ENCODE data around the gene RAD51AP1. TPM values are rescaled to one million over a fixed set of nuclear protein-coding genes. Genes with fewer than 3 reads are reported as not detected.

RAD51AP1 gene
- total and polyA plus RNA-seq, 4 donors: 2.1 to 6.9 (median 3.5) TPM

DNA sequence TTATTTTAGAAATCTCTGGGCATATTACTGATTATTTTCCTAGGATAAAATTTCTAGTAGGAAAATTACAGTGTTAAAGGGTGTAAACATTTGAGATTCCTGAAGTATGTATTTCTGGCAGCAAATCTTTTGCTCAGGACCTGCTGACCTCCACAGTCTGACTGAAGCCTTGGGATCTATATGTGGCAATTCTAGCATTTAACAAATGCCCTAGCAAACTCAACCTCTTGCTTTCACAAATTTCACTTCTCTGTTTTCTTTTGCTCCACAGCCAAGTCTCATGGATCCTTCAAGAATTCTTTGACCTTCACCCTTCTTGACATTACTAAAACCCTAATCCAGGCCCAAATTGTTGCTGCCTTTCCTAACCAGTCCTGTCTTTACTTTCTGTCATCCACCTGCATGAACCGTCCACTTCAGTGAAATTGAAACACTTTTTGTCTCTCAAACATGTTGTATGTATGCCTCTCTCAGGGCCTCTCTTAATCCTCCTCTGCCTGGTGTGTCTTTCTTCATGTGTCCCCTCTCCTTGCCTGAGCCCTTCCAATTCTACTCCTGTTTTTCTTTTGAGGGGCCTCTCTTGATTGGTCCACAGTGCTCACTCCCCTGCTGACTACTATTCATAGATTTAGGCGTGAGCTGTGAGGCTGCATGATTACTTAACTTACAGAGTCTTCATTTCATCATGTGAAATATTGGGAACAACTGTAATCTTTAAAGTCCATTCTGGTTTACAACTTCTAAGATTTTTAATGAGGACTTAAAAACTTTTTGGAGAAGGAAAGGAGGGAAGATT lies 18.2 kb downstream of the RAD51AP1 start:
- 82 to 89% methylated on average over 2 of the region's 2 CpGs for WGBS, 2 donors
- Histone ChIP-seq H3K27ac (ENCODE audit: low read depth in 1 of 2, low read length in 1 of 2) (peak overlapping the region in 1 of 2 donors; percentile 50), H3K9ac (ENCODE audit: insufficient read depth in 1 of 2, low read length in 2 of 2) (no peak overlapping the region), H3K27me3 (ENCODE audit: control insufficient read depth in 3 of 3, insufficient read depth in 3 of 3, low read length in 2 of 3) (no peaks in the 10 kb centered on the region), H3K4me1 (ENCODE audit: control insufficient read depth in 5 of 5, insufficient read depth in 5 of 5, low read length in 5 of 5) (peaks cover 0 to 4% (median 0%) of the 10 kb centered on the region in 5 donors), H3K36me3 (ENCODE audit: control insufficient read depth in 4 of 4, insufficient read depth in 4 of 4, low read length in 4 of 4) (peaks cover 0 to 8% (median 0%) of the 10 kb centered on the region in 4 donors), H3K4me3 (no peak overlapping the region), H3K9me3 (ENCODE audit: control insufficient read depth in 4 of 4, insufficient read depth in 3 of 4, low read length in 3 of 4) (no peaks in the 10 kb centered on the region)
- DNase-seq (no peak), ATAC-seq (ENCODE audit: insufficient read depth, low FRiP score) (no peak)
- TF ChIP-seq, protein P1, sequence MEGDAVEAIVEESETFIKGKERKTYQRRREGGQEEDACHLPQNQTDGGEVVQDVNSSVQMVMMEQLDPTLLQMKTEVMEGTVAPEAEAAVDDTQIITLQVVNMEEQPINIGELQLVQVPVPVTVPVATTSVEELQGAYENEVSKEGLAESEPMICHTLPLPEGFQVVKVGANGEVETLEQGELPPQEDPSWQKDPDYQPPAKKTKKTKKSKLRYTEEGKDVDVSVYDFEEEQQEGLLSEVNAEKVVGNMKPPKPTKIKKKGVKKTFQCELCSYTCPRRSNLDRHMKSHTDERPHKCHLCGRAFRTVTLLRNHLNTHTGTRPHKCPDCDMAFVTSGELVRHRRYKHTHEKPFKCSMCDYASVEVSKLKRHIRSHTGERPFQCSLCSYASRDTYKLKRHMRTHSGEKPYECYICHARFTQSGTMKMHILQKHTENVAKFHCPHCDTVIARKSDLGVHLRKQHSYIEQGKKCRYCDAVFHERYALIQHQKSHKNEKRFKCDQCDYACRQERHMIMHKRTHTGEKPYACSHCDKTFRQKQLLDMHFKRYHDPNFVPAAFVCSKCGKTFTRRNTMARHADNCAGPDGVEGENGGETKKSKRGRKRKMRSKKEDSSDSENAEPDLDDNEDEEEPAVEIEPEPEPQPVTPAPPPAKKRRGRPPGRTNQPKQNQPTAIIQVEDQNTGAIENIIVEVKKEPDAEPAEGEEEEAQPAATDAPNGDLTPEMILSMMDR (IDR thresholded peaks at IDR 0.05; ENCODE audit: control extremely low read depth, extremely low read depth): no peak

DNA sequence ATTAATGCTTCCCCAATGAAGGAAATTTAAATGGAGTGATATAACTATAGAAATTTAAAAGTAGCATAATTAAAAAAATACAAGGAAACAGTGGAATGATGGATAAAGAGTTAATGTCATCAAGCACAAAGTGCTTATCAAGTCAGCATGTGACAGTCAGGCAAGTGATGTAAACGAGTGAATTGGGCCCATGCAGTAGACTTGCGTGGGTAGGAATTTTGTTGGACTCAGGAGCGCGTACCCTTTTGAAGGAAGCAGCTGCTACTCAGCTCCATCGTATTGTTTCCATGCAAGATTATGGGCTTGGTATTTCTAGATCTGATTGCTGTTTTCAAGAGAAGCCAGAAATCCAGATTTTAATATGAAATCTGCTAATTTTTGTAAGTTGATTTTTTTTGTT lies 18.9 kb downstream of the RAD51AP1 start:
- ATAC-seq (ENCODE audit: insufficient read depth, low FRiP score) (no peak), DNase-seq (no peak)
- Histone ChIP-seq H3K4me1 (ENCODE audit: control insufficient read depth in 5 of 5, insufficient read depth in 5 of 5, low read length in 5 of 5) (peaks cover 0 to 5% (median 2%) of the 10 kb centered on the region in 5 donors), H3K4me3 (no peak overlapping the region), H3K27me3 (ENCODE audit: control insufficient read depth in 3 of 3, insufficient read depth in 3 of 3, low read length in 2 of 3) (no peaks in the 10 kb centered on the region), H3K27ac (ENCODE audit: low read depth in 1 of 2, low read length in 1 of 2) (no peak overlapping the region), H3K9me3 (ENCODE audit: control insufficient read depth in 4 of 4, insufficient read depth in 3 of 4, low read length in 3 of 4) (no peaks in the 10 kb centered on the region), H3K9ac (ENCODE audit: insufficient read depth in 1 of 2, low read length in 2 of 2) (no peak overlapping the region), H3K36me3 (ENCODE audit: control insufficient read depth in 4 of 4, insufficient read depth in 4 of 4, low read length in 4 of 4) (peaks cover 0 to 8% (median 0%) of the 10 kb centered on the region in 4 donors)
- TF ChIP-seq, protein P1 (IDR thresholded peaks at IDR 0.05; ENCODE audit: control extremely low read depth, extremely low read depth): no peak
- WGBS, 2 donors: 85 to 93% methylated on average over 5 of the region's 5 CpGs

DNA sequence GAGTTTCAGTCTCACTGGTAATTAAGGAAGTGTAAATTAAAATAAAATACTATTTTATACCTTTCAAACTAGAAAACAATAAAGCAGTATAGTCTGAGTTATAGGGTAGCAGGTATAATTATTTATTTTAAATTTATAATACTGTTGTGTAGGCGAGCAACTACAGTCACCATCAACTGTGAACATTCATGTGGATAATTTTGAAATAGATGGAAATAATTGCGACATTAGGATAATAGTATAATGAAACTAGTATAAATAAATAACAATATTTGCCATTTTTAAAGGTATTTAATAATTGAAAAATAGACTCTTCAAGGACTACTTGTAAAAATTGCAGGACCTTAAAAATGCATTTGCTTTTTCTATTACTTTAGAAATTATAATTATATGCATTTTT lies 19.5 kb downstream of the RAD51AP1 start:
- no peak overlapping the region for H3K4me3 ChIP-seq
- peaks cover 0 to 6% (median 0%) of the 10 kb centered on the region in 4 donors for H3K36me3 ChIP-seq (ENCODE audit: control insufficient read depth in 4 of 4, insufficient read depth in 4 of 4, low read length in 4 of 4)
- peaks cover 0 to 5% (median 2%) of the 10 kb centered on the region in 5 donors for H3K4me1 ChIP-seq (ENCODE audit: control insufficient read depth in 5 of 5, insufficient read depth in 5 of 5, low read length in 5 of 5)
- TF ChIP-seq, protein P1 (IDR thresholded peaks at IDR 0.05; ENCODE audit: control extremely low read depth, extremely low read depth): no peak
- H3K27ac ChIP-seq (ENCODE audit: low read depth in 1 of 2, low read length in 1 of 2): no peak overlapping the region
- DNase-seq (no peak), ATAC-seq (ENCODE audit: insufficient read depth, low FRiP score) (no peak)
- no peaks in the 10 kb centered on the region for H3K9me3 ChIP-seq (ENCODE audit: control insufficient read depth in 4 of 4, insufficient read depth in 3 of 4, low read length in 3 of 4)
- H3K9ac ChIP-seq (ENCODE audit: insufficient read depth in 1 of 2, low read length in 2 of 2): no peak overlapping the region
- 91 to 94% methylated on average over 2 of the region's 2 CpGs for WGBS, 2 donors
- H3K27me3 ChIP-seq (ENCODE audit: control insufficient read depth in 3 of 3, insufficient read depth in 3 of 3, low read length in 2 of 3): no peaks in the 10 kb centered on the region

Data from lung (tissue), 12 donors.